HepG2 (cell line): Measurements from ENCODE around the gene COX18.

Source experiments
- MXI1 ChIP-seq: IDR thresholded peaks from 3 replicates; pipeline ENCODE4 v1.6.1; 2012; ENCODE audit warnings: low read depth, low read length, inconsistent platforms, borderline replicate concordance
- NFE2 ChIP-seq: sonication (generic); formaldehyde crosslinking; IDR thresholded peaks from 2 replicates; pipeline ENCODE4 v1.4.0; 2020; ENCODE audit warnings: missing genetic modification reagents
- RXRA ChIP-seq: sonication (generic); formaldehyde crosslinking; IDR thresholded peaks from 2 replicates; pipeline ENCODE4 v1.5.1; 2020; ENCODE audit warnings: missing genetic modification reagents
- SIN3A ChIP-seq: IDR thresholded peaks from 2 replicates; pipeline ENCODE4 v1.6.1; 2011; ENCODE audit warnings: low read depth, mild to moderate bottlenecking, control low read depth, low read length, borderline replicate concordance
- SMC3 ChIP-seq: IDR thresholded peaks from 2 replicates; pipeline ENCODE4 v1.6.1; 2011; ENCODE audit warnings: low read length, improper control_type of control experiment
- SOX6 ChIP-seq, 2 experiments: fragments of 450-650 bp in 1 of 2; sonication (generic) in 1 of 2; formaldehyde crosslinking in 1 of 2; IDR thresholded peaks; 2 replicates each; pipeline versions ENCODE4 v1.4.0 to v1.6.1; 2017 to 2020; ENCODE audit warnings: antibody characterized with exemption in 1 of 2, mild to moderate bottlenecking in 1 of 2, missing genetic modification reagents in 1 of 2
- ZZZ3 ChIP-seq: sonication (generic); formaldehyde crosslinking; IDR thresholded peaks from 2 replicates; pipeline ENCODE4 v1.4.0; 2020; ENCODE audit warnings: missing genetic modification reagents, mild to moderate bottlenecking, borderline replicate concordance
- TF ChIP-seq, protein P1 (sequence below): sonication (generic); formaldehyde crosslinking; conservative IDR thresholded peaks from 2 replicates; pipeline ENCODE4 v1.8.0; 2022; ENCODE audit warnings: missing genetic modification reagents
- TF ChIP-seq, protein P2 (sequence below): sonication (generic); formaldehyde crosslinking; IDR thresholded peaks from 2 replicates; pipeline ENCODE4 v1.5.0; 2020; ENCODE audit warnings: mild to moderate bottlenecking, missing genetic modification reagents, moderate library complexity
- TF ChIP-seq, protein P3 (sequence below): sonication (generic); formaldehyde crosslinking; IDR thresholded peaks from 2 replicates; pipeline ENCODE4 v1.5.0; 2020; ENCODE audit warnings: missing genetic modification reagents
- TF ChIP-seq, protein P4 (sequence below): sonication (generic); formaldehyde crosslinking; IDR thresholded peaks from 2 replicates; pipeline ENCODE4 v1.5.0; 2020; ENCODE audit warnings: missing genetic modification reagents
- TF ChIP-seq, protein P5 (sequence below): sonication (generic); formaldehyde crosslinking; IDR thresholded peaks from 2 replicates; pipeline ENCODE4 v1.8.1; 2023; ENCODE audit warnings: missing genetic modification reagents, inconsistent platforms, borderline replicate concordance
- TF ChIP-seq, protein P6 (sequence below): sonication (generic); formaldehyde crosslinking; IDR thresholded peaks from 2 replicates; pipeline ENCODE4 v1.9.0; 2021; ENCODE audit warnings: missing genetic modification reagents, borderline replicate concordance

DNA sequence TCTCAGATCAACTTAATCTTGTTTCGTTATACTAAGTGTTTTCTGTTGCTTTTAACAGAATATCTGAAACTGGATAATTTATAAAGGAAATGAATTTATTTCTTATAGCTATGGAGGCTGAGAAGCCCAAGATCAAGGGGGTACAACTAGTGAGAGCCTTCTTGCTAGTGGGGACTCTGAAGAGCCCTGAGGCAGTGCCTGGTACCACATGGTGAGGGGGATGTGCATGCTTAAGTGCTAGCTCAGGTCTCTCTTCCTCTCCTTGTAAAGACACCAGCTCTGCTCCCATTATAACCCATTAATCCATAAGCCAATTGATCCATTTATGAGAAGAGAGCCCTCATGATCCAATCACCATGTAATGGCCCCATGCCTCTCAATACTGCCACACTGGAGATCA, 17.9 kb downstream of the COX18 start:
- TF ChIP-seq, protein P1, sequence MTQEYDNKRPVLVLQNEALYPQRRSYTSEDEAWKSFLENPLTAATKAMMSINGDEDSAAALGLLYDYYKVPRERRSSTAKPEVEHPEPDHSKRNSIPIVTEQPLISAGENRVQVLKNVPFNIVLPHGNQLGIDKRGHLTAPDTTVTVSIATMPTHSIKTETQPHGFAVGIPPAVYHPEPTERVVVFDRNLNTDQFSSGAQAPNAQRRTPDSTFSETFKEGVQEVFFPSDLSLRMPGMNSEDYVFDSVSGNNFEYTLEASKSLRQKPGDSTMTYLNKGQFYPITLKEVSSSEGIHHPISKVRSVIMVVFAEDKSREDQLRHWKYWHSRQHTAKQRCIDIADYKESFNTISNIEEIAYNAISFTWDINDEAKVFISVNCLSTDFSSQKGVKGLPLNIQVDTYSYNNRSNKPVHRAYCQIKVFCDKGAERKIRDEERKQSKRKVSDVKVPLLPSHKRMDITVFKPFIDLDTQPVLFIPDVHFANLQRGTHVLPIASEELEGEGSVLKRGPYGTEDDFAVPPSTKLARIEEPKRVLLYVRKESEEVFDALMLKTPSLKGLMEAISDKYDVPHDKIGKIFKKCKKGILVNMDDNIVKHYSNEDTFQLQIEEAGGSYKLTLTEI, result no peak
- no peak for TF ChIP-seq SIN3A
- no peak for TF ChIP-seq NFE2 (CRISPR knock-in tag)
- TF ChIP-seq MXI1, result no peak
- TF ChIP-seq, protein P2, sequence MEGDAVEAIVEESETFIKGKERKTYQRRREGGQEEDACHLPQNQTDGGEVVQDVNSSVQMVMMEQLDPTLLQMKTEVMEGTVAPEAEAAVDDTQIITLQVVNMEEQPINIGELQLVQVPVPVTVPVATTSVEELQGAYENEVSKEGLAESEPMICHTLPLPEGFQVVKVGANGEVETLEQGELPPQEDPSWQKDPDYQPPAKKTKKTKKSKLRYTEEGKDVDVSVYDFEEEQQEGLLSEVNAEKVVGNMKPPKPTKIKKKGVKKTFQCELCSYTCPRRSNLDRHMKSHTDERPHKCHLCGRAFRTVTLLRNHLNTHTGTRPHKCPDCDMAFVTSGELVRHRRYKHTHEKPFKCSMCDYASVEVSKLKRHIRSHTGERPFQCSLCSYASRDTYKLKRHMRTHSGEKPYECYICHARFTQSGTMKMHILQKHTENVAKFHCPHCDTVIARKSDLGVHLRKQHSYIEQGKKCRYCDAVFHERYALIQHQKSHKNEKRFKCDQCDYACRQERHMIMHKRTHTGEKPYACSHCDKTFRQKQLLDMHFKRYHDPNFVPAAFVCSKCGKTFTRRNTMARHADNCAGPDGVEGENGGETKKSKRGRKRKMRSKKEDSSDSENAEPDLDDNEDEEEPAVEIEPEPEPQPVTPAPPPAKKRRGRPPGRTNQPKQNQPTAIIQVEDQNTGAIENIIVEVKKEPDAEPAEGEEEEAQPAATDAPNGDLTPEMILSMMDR (CRISPR knock-in tag), result no peak
- TF ChIP-seq, protein P3, sequence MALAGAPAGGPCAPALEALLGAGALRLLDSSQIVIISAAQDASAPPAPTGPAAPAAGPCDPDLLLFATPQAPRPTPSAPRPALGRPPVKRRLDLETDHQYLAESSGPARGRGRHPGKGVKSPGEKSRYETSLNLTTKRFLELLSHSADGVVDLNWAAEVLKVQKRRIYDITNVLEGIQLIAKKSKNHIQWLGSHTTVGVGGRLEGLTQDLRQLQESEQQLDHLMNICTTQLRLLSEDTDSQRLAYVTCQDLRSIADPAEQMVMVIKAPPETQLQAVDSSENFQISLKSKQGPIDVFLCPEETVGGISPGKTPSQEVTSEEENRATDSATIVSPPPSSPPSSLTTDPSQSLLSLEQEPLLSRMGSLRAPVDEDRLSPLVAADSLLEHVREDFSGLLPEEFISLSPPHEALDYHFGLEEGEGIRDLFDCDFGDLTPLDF, result no peak
- TF ChIP-seq, protein P4, sequence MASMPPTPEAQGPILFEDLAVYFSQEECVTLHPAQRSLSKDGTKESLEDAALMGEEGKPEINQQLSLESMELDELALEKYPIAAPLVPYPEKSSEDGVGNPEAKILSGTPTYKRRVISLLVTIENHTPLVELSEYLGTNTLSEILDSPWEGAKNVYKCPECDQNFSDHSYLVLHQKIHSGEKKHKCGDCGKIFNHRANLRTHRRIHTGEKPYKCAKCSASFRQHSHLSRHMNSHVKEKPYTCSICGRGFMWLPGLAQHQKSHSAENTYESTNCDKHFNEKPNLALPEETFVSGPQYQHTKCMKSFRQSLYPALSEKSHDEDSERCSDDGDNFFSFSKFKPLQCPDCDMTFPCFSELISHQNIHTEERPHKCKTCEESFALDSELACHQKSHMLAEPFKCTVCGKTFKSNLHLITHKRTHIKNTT (CRISPR knock-in tag), result no peak
- no peak for TF ChIP-seq RXRA (CRISPR knock-in tag)
- no peak for TF ChIP-seq SOX6 (IDR thresholded peaks at IDR 0.05)
- no peak for TF ChIP-seq SOX6 (CRISPR knock-in tag; IDR thresholded peaks at IDR 0.05)
- TF ChIP-seq, protein P5, sequence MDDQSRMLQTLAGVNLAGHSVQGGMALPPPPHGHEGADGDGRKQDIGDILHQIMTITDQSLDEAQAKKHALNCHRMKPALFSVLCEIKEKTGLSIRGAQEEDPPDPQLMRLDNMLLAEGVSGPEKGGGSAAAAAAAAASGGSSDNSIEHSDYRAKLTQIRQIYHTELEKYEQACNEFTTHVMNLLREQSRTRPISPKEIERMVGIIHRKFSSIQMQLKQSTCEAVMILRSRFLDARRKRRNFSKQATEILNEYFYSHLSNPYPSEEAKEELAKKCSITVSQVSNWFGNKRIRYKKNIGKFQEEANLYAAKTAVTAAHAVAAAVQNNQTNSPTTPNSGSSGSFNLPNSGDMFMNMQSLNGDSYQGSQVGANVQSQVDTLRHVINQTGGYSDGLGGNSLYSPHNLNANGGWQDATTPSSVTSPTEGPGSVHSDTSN (CRISPR knock-in tag), result no peak
- TF ChIP-seq SMC3, result no peak
- TF ChIP-seq, protein P6, sequence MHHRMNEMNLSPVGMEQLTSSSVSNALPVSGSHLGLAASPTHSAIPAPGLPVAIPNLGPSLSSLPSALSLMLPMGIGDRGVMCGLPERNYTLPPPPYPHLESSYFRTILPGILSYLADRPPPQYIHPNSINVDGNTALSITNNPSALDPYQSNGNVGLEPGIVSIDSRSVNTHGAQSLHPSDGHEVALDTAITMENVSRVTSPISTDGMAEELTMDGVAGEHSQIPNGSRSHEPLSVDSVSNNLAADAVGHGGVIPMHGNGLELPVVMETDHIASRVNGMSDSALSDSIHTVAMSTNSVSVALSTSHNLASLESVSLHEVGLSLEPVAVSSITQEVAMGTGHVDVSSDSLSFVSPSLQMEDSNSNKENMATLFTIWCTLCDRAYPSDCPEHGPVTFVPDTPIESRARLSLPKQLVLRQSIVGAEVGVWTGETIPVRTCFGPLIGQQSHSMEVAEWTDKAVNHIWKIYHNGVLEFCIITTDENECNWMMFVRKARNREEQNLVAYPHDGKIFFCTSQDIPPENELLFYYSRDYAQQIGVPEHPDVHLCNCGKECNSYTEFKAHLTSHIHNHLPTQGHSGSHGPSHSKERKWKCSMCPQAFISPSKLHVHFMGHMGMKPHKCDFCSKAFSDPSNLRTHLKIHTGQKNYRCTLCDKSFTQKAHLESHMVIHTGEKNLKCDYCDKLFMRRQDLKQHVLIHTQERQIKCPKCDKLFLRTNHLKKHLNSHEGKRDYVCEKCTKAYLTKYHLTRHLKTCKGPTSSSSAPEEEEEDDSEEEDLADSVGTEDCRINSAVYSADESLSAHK (CRISPR knock-in tag), result no peak
- TF ChIP-seq ZZZ3 (CRISPR knock-in tag), result no peak
